HG03460 (cell line): ENCODE measurements around the gene RNF40.

Experiments used
- ATAC-seq: cut with Tn5 transposase; IDR thresholded peaks from one replicate; pipeline ENCODE4 v1.9.1; 2021; ENCODE audit not compliant: unreplicated experiment

RNF40 gene

GRCh38 chr16:30761427-30761927 is 645 bp upstream of the RNF40 start:
- ATAC-seq = peak; percentile 29

GRCh38 chr16:30762991-30763725 is 1.0 kb downstream of the RNF40 start:
- no peak for ATAC-seq

- ATAC-seq = no peak
Observed at GRCh38 chr16:30764086-30764485, 2.0 kb downstream of the RNF40 start.

GRCh38 chr16:30764816-30765465 is 2.8 kb downstream of the RNF40 start:
- no peak for ATAC-seq

- no peak for ATAC-seq
Observed at GRCh38 chr16:30766206-30766932, 4.2 kb downstream of the RNF40 start.

- ATAC-seq = no peak
Observed at GRCh38 chr16:30766933-30767284, 4.8 kb downstream of the RNF40 start.

GRCh38 chr16:30767767-30768465 is 5.8 kb downstream of the RNF40 start:
- ATAC-seq = no peak

GRCh38 chr16:30768583-30769181 is 6.6 kb downstream of the RNF40 start:
- no peak for ATAC-seq

- no peak for ATAC-seq
Observed at GRCh38 chr16:30769379-30770089, 7.4 kb downstream of the RNF40 start.

GRCh38 chr16:30771726-30772125 is 9.6 kb downstream of the RNF40 start:
- no peak for ATAC-seq

GRCh38 chr16:30773826-30774225 is 11.7 kb downstream of the RNF40 start:
- no peak for ATAC-seq

GRCh38 chr16:30774367-30775130 is 12.4 kb downstream of the RNF40 start:
- no peak for ATAC-seq

- ATAC-seq = no peak
Observed at GRCh38 chr16:30775131-30775391, 12.9 kb downstream of the RNF40 start.

- ATAC-seq = peak; percentile 61
Observed at GRCh38 chr16:30775392-30776188, 13.5 kb downstream of the RNF40 start.

GRCh38 chr16:30777591-30778297 is 15.6 kb downstream of the RNF40 start:
- ATAC-seq = no peak

- ATAC-seq = no peak
Observed at GRCh38 chr16:30778549-30779244, 16.6 kb downstream of the RNF40 start.

- ATAC-seq = no peak
Observed at GRCh38 chr16:30779596-30779995, 17.5 kb downstream of the RNF40 start.

- no peak for ATAC-seq
Observed at GRCh38 chr16:30780021-30780420, 17.9 kb downstream of the RNF40 start.
